Adipocyte (in vitro differentiated cells): ENCODE data around the gene GATAD2B.

Source experiments
- DNase-seq: peaks from one replicate; pipeline ENCODE4 v3.0.0-alpha.2; 2015; ENCODE audit warnings: low read depth
- H3K27me3 ChIP-seq: replicated peaks from 2 replicates; pipeline ENCODE4 v1.7.0; 2013; ENCODE audit warnings: mild to moderate bottlenecking, low read length, moderate library complexity; ENCODE audit not compliant: control insufficient read depth, insufficient read depth
- H3K36me3 ChIP-seq: 2 replicates; pipeline ENCODE4 v1.7.0; 2013; ENCODE audit warnings: low read length, mild to moderate bottlenecking, moderate library complexity; ENCODE audit not compliant: control insufficient read depth, insufficient read depth, severe bottlenecking
- H3K4me1 ChIP-seq: 2 replicates; pipeline ENCODE4 v1.7.0; 2013; ENCODE audit warnings: mild to moderate bottlenecking, low read length, moderate library complexity; ENCODE audit not compliant: control insufficient read depth, insufficient read depth
- H3K4me3 ChIP-seq: 2 replicates; pipeline ENCODE4 v1.7.0; 2013; ENCODE audit warnings: mild to moderate bottlenecking, low read length, moderate library complexity
- H3K9ac ChIP-seq: 2 replicates; pipeline ENCODE4 v1.7.0; 2013; ENCODE audit warnings: mild to moderate bottlenecking, low read length, moderate library complexity
- H3K9me3 ChIP-seq: 2 replicates; pipeline ENCODE4 v1.7.0; 2013; ENCODE audit warnings: mild to moderate bottlenecking, low read length, moderate library complexity; ENCODE audit not compliant: control insufficient read depth

The GATAD2B gene

DNA sequence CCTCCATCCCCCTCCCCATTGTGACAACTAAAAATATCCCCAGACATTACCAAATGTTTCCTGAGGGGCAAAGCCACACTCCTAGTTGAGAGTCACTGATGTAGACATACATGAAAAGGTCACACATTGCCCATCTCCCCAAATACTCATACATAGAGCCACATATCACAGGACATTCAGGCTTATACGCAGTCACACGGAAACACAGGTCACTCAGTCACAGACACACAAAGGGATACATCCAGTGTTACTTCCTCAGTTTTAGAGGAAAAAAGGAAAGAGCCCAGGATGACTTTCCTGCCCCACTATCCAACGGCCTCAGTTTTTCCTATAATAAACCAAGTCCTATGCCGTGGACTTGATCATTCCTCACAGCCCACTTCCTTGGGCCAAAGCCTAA lies 38.6 kb upstream of the GATAD2B start:
- Histone ChIP-seq H3K4me1 (peaks cover 43% of the 10 kb centered on the region), H3K9me3 (no peaks in the 10 kb centered on the region), H3K27me3 (no peaks in the 10 kb centered on the region), H3K36me3 (peaks cover 10% of the 10 kb centered on the region), H3K4me3 (peak overlapping the region; percentile 87), H3K9ac (peak overlapping the region; percentile 91)
- DNase-seq, result no peak

DNA sequence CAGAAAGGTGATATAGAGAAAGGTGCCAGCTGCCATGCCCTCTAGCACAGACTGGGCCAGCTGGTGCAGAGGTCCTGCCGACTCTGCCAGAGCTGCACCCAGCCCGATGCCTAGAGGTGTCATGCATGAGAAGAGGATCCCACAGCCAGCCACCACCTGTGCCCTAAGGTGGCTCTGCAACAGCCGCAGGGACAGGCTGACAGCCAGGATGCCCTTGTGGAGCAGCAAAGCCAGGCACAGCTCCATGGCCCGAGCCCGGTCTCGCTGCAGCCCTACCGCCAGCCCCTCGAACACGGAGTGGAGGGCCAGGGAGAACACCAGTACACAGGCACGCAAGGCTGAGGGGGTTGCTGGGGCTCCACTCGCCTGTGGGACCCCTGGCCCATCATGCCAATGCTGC lies 37.4 kb upstream of the GATAD2B start:
- DNase-seq, result no peak

DNA sequence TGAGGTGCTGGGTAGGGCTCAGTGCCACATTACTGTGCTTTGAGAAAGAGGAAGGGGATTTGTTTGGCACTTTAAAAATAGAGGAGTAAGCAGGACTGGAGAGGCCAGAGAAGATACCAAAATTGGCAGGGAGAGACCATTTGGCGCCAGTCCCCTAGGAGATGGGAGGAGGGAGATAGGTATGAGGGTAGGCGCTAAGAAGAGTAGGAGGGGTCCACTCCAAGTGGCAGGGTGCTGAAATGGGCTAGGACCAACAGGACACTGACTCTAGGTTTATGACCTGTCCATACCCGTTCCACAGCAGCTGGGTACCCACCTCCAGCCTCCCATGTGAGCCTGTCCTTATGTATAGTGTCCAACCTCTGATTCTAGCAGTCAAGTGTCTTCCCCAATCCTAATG lies 36.7 kb upstream of the GATAD2B start:
- H3K36me3 ChIP-seq, result peaks cover 10% of the 10 kb centered on the region
- no peaks in the 10 kb centered on the region for H3K27me3 ChIP-seq
- no peak overlapping the region for H3K4me3 ChIP-seq
- H3K9ac ChIP-seq, result peak overlapping the region; percentile 97
- H3K4me1 ChIP-seq, result peaks cover 52% of the 10 kb centered on the region
- H3K9me3 ChIP-seq, result no peaks in the 10 kb centered on the region
- no peak for DNase-seq

More for the DNA sequence above, 37.4 kb upstream of the GATAD2B start:
- Histone ChIP-seq H3K4me1 (peaks cover 52% of the 10 kb centered on the region), H3K36me3 (peaks cover 10% of the 10 kb centered on the region), H3K9ac (no peak overlapping the region), H3K4me3 (no peak overlapping the region), H3K27me3 (no peaks in the 10 kb centered on the region), H3K9me3 (no peaks in the 10 kb centered on the region)

DNA sequence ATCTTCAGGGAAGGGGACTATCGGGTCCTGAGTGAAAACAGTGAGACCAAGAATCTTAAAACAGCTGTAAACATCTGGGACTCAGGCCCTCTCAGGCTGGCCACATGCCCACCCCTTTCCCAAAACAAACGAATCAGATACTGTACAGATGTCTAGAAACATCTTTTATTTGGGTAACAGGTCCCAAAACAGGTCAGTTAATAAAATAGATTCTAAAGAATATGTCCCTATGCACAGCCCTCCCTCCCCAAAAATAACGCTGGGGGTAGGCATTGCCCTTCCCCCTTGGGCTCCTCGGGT lies 36.1 kb upstream of the GATAD2B start:
- no peak for DNase-seq
- Histone ChIP-seq H3K9me3 (no peaks in the 10 kb centered on the region), H3K4me3 (peak overlapping the region; percentile 94)

DNA sequence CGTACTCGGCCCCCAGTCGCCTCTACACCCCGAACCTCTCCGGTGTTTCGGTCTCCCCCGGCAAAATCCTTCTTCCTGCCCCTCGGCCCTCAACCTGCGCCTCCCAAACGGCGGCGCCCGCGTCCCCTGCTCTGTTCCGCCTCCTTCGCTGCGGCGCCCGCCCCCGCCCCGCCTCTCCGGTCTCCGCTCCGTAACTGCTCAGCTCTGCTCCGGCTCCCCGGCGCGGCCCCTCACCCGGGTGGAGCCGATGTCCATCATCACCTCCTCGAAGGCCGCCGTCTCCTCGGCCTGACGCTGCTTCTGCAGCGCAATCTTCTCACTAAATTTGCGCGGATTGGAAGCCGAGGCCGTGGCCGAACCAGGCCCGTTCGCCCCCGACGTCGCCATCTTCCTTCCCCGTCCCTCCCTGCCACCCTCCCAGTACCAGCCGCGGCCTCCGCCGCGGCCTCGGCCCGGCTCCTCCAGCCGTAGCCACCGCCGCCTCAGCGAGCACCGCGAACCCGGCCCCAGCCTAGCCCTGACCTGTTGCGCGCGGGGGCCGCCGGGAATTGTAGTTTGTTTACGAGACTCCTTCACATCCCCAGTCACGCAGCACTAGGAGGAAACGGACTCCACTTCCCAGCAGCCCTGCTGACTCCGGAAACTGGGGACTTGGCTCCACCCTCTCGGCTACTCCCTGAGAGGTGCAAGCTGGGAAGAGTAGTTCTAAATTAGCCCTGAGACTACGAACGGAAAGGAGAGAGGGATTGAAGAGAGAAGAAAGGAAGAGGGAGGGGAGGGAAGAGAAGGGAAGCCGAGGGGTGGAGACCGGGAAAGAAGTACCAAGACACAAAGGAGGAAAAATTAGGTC lies 35.6 kb upstream of the GATAD2B start, which contains the start of gene CRTC2:
CRTC2 (minus strand) TSS at position 502 of the 850 bp plus-strand sequence; CDS start at position 387, 115 bp downstream.
- H3K9me3 ChIP-seq, result no peaks in the 10 kb centered on the region
- DNase-seq, result peak; percentile 99
- H3K27me3 ChIP-seq, result no peaks in the 10 kb centered on the region
- peaks cover 44% of the 10 kb centered on the region for H3K4me1 ChIP-seq
- H3K4me3 ChIP-seq, result peak within 1 kb of the TSS; percentile 94
- peak within 1 kb of the TSS; percentile 97 for H3K9ac ChIP-seq
- peaks cover 13% of the 10 kb centered on the region for H3K36me3 ChIP-seq

More for the DNA sequence above, 36.1 kb upstream of the GATAD2B start:
- Histone ChIP-seq H3K9ac (peak overlapping the region; percentile 97), H3K36me3 (peaks cover 10% of the 10 kb centered on the region), H3K27me3 (no peaks in the 10 kb centered on the region), H3K4me1 (peaks cover 46% of the 10 kb centered on the region)

DNA sequence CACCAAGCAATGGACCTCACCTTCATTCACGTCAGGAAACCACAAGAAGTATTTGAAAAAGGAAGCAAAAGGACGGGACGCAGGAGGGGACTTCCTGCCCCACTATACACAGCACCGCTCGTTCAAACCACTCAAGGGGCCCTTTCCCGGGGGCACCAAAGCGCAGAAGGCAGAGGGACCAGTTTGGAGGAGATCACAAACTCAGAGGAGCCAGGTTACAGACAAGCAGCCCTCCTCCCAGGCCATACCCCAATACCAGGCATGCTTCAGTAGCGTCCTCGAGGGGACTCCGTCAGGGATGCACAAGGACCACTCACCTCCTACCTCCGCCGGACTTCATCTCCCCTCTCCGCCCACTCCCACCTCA lies 35.0 kb upstream of the GATAD2B start:
- DNase-seq, result peak; percentile 54
- Histone ChIP-seq H3K4me1 (peaks cover 40% of the 10 kb centered on the region), H3K9ac (peak overlapping the region; percentile 97), H3K4me3 (peak overlapping the region; percentile 94), H3K9me3 (no peaks in the 10 kb centered on the region), H3K27me3 (no peaks in the 10 kb centered on the region), H3K36me3 (peaks cover 16% of the 10 kb centered on the region)

DNA sequence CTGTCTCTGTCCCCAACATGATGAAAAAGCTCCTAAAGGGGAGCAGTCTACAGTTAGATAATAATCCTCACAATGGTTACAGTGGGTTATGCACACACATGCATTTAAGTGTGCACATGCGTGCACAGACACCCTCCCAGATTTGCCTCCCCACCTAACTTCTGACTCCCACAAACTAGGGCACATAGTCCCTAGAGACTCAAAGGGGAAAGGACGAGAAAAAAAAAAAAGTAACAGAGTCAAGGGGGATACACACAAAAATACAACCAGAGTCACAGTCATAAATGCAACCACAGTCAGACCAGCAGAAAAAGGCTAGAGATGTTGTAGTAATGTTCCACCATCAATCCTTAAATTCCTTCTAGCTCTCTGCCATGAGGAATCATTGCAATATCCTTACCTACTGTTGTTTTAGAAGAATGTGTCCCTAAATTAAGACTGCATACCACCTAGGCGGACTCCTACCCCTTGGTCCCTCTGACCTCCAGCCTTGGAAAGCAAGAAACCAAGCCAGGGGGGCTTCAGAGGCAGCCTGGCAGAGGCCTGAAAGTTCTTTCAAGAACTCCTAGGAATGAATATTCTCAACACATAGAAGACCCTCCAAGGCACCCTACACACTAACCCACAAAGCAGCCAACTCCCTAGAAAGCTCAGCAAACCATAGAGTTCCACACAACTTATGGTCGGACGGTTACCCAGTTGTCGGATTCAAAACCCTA lies 34.4 kb upstream of the GATAD2B start:
- DNase-seq, result peak; percentile 4
- Histone ChIP-seq H3K9ac (peak overlapping the region; percentile 97), H3K36me3 (peaks cover 22% of the 10 kb centered on the region), H3K4me3 (peak overlapping the region; percentile 94), H3K27me3 (no peaks in the 10 kb centered on the region), H3K4me1 (peaks cover 34% of the 10 kb centered on the region), H3K9me3 (no peaks in the 10 kb centered on the region)

DNA sequence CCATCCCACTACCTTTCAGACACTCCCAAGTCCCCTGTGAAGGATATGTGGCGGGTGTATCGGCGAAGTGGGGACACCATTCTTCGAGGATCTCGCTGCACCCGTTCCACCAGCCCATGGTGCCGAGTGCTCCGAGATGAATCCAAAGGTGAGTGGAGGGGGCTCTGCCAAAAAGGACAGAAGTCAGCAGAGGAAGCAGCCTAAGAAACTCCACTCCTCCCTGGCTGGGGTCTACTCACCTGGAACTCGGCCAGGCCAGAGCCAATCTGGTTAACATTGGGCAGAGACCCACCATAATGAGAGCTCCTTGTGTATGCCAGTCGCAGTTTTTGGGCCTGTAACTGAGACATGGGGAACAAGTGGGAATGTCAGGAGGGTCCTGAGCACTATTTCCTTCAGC lies 32.1 kb upstream of the GATAD2B start:
- no peaks in the 10 kb centered on the region for H3K27me3 ChIP-seq
- peaks cover 35% of the 10 kb centered on the region for H3K36me3 ChIP-seq
- no peaks in the 10 kb centered on the region for H3K9me3 ChIP-seq
- H3K4me3 ChIP-seq, result no peak overlapping the region
- no peak overlapping the region for H3K9ac ChIP-seq
- H3K4me1 ChIP-seq, result peaks cover 25% of the 10 kb centered on the region
- no peak for DNase-seq

DNA sequence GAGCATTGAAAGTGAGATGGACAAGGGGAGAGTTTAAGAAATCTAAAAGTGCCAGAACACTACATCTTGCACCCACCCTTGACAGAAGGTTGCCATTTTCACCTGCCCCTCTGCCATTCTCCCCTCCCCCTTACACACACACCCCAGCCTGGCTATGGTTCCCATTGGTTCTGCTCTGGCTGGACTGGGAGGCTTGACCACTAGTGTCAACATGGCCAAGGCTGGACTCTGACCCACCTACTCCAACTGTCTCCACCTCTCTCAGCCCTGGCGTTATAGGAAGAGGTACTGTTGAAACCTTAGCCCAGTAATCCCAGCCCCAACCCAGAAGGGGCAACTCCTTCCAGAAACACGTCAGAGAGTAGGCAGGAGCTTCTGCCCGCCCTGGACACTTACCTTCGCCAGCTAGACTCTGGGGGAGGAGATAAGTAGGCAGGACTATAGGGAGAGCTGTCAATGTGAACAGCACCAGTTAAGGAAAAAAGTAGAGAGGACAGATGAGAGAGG lies 31.1 kb upstream of the GATAD2B start:
- H3K9me3 ChIP-seq, result no peaks in the 10 kb centered on the region
- DNase-seq, result no peak
- no peak overlapping the region for H3K4me3 ChIP-seq
- no peaks in the 10 kb centered on the region for H3K27me3 ChIP-seq
- peaks cover 39% of the 10 kb centered on the region for H3K36me3 ChIP-seq
- no peak overlapping the region for H3K9ac ChIP-seq
- H3K4me1 ChIP-seq, result peaks cover 22% of the 10 kb centered on the region

DNA sequence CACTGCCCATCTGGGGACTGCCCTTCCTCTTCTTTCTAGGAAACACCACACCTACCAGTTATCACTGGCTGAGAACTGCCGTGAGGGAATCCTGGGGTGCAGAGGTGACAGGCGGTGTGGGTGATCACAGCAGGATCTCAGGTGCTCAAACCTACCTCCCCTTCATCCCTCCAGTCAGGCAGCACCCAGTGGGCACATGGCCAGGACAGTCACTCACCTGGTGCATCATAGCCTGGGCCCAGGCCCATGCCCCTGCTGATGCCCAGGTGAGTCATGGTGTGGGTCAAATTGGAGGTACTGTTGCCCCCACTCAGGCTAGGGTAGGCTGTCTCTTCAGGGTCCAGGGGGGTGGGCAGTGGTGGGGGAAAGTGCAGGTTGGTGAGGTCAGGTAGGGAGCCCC lies 29.0 kb upstream of the GATAD2B start:
- Histone ChIP-seq H3K27me3 (no peaks in the 10 kb centered on the region), H3K9me3 (no peaks in the 10 kb centered on the region), H3K9ac (no peak overlapping the region), H3K4me1 (peaks cover 18% of the 10 kb centered on the region), H3K36me3 (peaks cover 53% of the 10 kb centered on the region), H3K4me3 (no peak overlapping the region)
- no peak for DNase-seq

DNA sequence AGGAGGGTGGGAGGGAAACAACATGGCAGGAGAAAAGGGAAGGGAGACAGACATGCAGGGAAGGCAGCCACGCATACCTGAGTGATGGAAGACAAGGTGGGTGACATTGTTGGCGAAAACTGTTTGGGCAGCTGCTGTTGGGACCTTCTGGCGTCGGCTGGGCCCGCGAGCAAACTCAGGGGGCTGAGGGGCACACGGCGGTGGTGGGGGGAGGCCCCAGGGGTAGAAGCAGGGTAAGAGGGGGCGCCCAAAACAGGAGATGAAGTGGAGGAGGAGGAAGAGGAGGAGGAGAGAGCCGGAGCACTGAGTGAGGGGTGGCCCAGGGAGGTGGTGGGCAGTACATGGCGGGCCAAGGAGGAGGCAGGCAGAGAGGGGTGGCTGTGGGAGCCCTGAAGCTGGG lies 28.4 kb upstream of the GATAD2B start:
- H3K4me1 ChIP-seq, result peaks cover 13% of the 10 kb centered on the region
- no peak overlapping the region for H3K4me3 ChIP-seq
- peaks cover 53% of the 10 kb centered on the region for H3K36me3 ChIP-seq
- no peaks in the 10 kb centered on the region for H3K27me3 ChIP-seq
- H3K9me3 ChIP-seq, result no peaks in the 10 kb centered on the region
- DNase-seq, result no peak
- no peak overlapping the region for H3K9ac ChIP-seq
